Measurements from ENCODE around the gene C2CD4C.

C2CD4C gene, protein sequence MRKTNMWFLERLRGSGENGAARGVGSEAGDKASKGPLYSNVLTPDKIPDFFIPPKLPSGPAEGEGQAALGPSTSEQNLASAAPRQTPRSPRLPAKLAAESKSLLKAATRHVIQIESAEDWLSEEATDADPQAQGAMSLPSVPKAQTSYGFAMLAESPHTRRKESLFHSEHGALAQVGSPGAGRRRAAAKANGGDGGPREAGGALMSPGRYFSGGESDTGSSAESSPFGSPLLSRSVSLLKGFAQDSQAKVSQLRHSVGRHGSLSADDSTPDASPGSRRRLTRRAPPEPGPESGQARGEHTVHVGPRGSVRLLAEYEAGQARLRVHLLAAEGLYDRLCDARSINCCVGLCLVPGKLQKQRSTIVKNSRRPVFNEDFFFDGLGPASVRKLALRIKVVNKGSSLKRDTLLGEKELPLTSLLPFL

GRCh38 chr19:408902-409515 lies at the start of gene C2CD4C:
Gene C2CD4C (minus strand): TSS chr19:409147. CDS start chr19:408361, 786 bp downstream.
- Histone ChIP-seq H3K27ac (no peak within 1 kb of the TSS), H3K27me3 (replicated peaks) (peaks cover 10% of the 10 kb centered on the region), H3K4me3 (ENCODE audit: low read depth, low read length) (no peak within 1 kb of the TSS), H3K36me3 (replicated peaks) (no peaks in the 10 kb centered on the region)
- in situ Hi-C loops (cut with HindIII; ENCODE audit: low pct_ligation_motif_present, low sequenced_read_pairs) = no loop called here
- TF ChIP-seq CTCF (IDR thresholded peaks at IDR 0.05; ENCODE audit: low read depth, low read length, missing control alignments) = no peak
- DNase-seq = no peak

GRCh38 chr19:458091-459042 lies 49.4 kb upstream of the C2CD4C start:
- H3K27ac ChIP-seq = no peak overlapping the region
- no peak for TF ChIP-seq CTCF (IDR thresholded peaks at IDR 0.05; ENCODE audit: low read depth, low read length, missing control alignments)
- in situ Hi-C loops (cut with HindIII; ENCODE audit: low pct_ligation_motif_present, low sequenced_read_pairs) = no loop called here
- no peak for DNase-seq
- H3K36me3 ChIP-seq (replicated peaks) = no peaks in the 10 kb centered on the region
- no peak overlapping the region for H3K4me3 ChIP-seq (ENCODE audit: low read depth, low read length)
- peaks cover 14% of the 10 kb centered on the region for H3K27me3 ChIP-seq (replicated peaks)

GRCh38 chr19:457636-458035 lies 48.7 kb upstream of the C2CD4C start:
- DNase-seq = no peak
- in situ Hi-C loops (cut with HindIII; ENCODE audit: low pct_ligation_motif_present, low sequenced_read_pairs) = no loop called here

GRCh38 chr19:456547-457110 lies 47.7 kb upstream of the C2CD4C start:
- Histone ChIP-seq H3K4me3 (ENCODE audit: low read depth, low read length) (no peak overlapping the region), H3K36me3 (replicated peaks) (no peaks in the 10 kb centered on the region), H3K27ac (no peak overlapping the region), H3K27me3 (replicated peaks) (peaks cover 7% of the 10 kb centered on the region)
- in situ Hi-C loops (cut with HindIII; ENCODE audit: low pct_ligation_motif_present, low sequenced_read_pairs) = no loop called here
- TF ChIP-seq CTCF (IDR thresholded peaks at IDR 0.05; ENCODE audit: low read depth, low read length, missing control alignments) = no peak
- DNase-seq = no peak

More at GRCh38 chr19:457636-458035, 48.7 kb upstream of the C2CD4C start:
- H3K27ac ChIP-seq = no peak overlapping the region
- TF ChIP-seq CTCF (IDR thresholded peaks at IDR 0.05; ENCODE audit: low read depth, low read length, missing control alignments) = no peak
- H3K4me3 ChIP-seq (ENCODE audit: low read depth, low read length) = no peak overlapping the region
- H3K27me3 ChIP-seq (replicated peaks) = peaks cover 14% of the 10 kb centered on the region
- no peaks in the 10 kb centered on the region for H3K36me3 ChIP-seq (replicated peaks)

DNA sequence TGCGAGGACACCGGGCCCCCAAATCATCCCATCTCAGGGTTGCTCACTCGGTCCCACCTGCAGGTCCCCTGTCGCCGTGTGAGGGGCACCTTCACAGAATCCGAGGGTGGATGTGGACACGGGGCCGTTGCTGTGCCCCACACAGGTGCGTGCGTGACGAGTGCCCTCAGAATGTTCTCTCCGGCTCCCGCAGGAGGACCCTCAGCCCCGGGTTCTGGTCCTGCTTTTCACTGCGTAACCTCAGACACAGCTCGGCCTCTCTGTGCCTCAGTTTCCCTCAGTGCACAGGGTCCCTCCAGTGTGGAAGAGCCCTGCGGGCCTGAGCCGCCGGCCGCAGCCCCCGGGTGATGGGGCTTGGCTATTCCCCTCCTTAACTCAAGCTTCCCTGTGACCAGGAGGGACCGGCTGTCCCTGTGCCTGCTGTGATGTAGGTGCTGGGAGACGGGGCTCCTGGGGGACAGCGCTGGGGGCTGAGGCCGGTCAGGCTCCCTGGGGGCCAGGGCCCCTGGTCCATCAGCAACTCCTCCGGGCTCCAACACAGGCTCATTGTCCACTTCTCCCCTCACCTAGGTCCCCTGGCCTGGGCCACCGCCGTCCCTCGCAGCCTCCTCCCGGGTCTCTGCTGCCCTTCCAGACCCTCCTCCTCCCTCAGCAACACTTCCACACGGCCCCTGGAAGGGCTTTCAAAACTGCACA lies 47.1 kb upstream of the C2CD4C start:
- Histone ChIP-seq H3K27ac (no peak overlapping the region), H3K27me3 (replicated peaks) (peaks cover 5% of the 10 kb centered on the region), H3K36me3 (replicated peaks) (no peaks in the 10 kb centered on the region), H3K4me3 (ENCODE audit: low read depth, low read length) (no peak overlapping the region)
- no peak for TF ChIP-seq CTCF (IDR thresholded peaks at IDR 0.05; ENCODE audit: low read depth, low read length, missing control alignments)
- in situ Hi-C loops (cut with HindIII; ENCODE audit: low pct_ligation_motif_present, low sequenced_read_pairs) = no loop called here
- no peak for DNase-seq
